Osteoblast (primary cell): Measurements from ENCODE around the gene DOCK1. TPM values are rescaled to one million over a fixed set of nuclear protein-coding genes. Genes with fewer than 3 reads are reported as not detected.

ENCODE experiments used
- DNase-seq: peaks from one replicate; pipeline ENCODE4 v3.0.0; 2011; ENCODE audit warnings: low spot score, mixed read lengths; ENCODE audit not compliant: insufficient read length; ENCODE audit errors: missing footprints
- H2AFZ ChIP-seq: 2 replicates; pipeline ENCODE4 v1.6.0; 2011; ENCODE audit warnings: mild to moderate bottlenecking, low read length
- H3K27ac ChIP-seq: 2 replicates; pipeline ENCODE4 v1.5.1; 2011; ENCODE audit warnings: mild to moderate bottlenecking, low read depth, low read length, moderate library complexity
- H3K27me3 ChIP-seq: 2 replicates; pipeline ENCODE4 v1.6.0; 2012; ENCODE audit warnings: mild to moderate bottlenecking, control low read depth, inconsistent platforms, low read length, moderate library complexity; ENCODE audit not compliant: insufficient read depth
- H3K36me3 ChIP-seq: 2 replicates; pipeline ENCODE4 v1.5.1; 2011; ENCODE audit warnings: mild to moderate bottlenecking, low read length, control low read depth, moderate library complexity; ENCODE audit not compliant: insufficient read depth
- H3K4me1 ChIP-seq: 2 replicates; pipeline ENCODE4 v1.5.1; 2011; ENCODE audit warnings: mild to moderate bottlenecking, low read length, control low read depth, moderate library complexity; ENCODE audit not compliant: insufficient read depth
- H3K4me2 ChIP-seq: 2 replicates; pipeline ENCODE4 v1.6.0; 2011; ENCODE audit warnings: mild to moderate bottlenecking, low read length; ENCODE audit not compliant: insufficient read depth
- H3K4me3 ChIP-seq: fragments of 200-600 bp; sonication (generic); 3 replicates; pipeline ENCODE4 v1.5.1; 2012; ENCODE audit warnings: mild to moderate bottlenecking, low read length, inconsistent platforms; ENCODE audit not compliant: insufficient read depth
- H3K79me2 ChIP-seq: 2 replicates; pipeline ENCODE4 v1.6.0; 2012; ENCODE audit warnings: mild to moderate bottlenecking, low read length, control low read depth, inconsistent platforms; ENCODE audit not compliant: insufficient read depth
- H3K9me3 ChIP-seq: 2 replicates; pipeline ENCODE4 v1.5.1; 2011; ENCODE audit warnings: low read depth, low read length, control low read depth
- H4K20me1 ChIP-seq: 2 replicates; pipeline ENCODE4 v1.6.0; 2012; ENCODE audit warnings: mild to moderate bottlenecking, low read length, control low read depth; ENCODE audit not compliant: insufficient read depth
- total RNA-seq: library from RNA; depleted of rRNA; stranded (reverse); fragments of >200 nt; gene quantifications from 2 replicates; pipeline ENCODE4 v1.2.3, GENCODE V29; 2012
- TF ChIP-seq, protein P1 (sequence below): IDR thresholded peaks from 2 replicates; pipeline ENCODE4 v1.5.1; 2011; ENCODE audit warnings: mild to moderate bottlenecking, low read depth, low read length, moderate library complexity; ENCODE audit errors: extremely low read depth

The DOCK1 gene
- total RNA-seq, 1 donor, result 80.3 TPM

DNA sequence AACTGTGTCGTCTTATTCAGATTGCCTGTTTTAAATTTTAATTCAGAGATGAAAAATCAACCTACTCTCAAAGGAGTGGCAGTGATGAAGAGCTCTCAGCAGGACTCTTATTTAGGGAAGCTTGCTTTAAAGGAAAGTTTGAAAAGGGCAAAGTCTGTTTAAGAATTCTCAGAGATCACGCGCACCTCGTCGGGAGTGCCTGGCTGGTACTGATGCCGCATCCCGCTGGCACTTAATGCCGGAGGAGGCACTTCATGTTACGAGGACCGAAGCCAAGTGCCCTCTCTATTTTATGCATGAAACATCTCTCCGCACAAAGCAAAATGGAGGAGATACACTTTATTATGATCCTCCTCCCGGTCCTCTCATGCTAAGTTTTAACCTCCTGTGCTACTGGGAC lies 362.2 kb downstream of the DOCK1 start:
- Histone ChIP-seq H3K4me3 (no peak overlapping the region), H3K9me3 (no peaks in the 10 kb centered on the region), H3K36me3 (peaks cover 3% of the 10 kb centered on the region), H2AFZ (no peak overlapping the region), H3K27ac (no peak overlapping the region), H4K20me1 (peaks cover 6% of the 10 kb centered on the region), H3K4me1 (no peaks in the 10 kb centered on the region), H3K27me3 (no peaks in the 10 kb centered on the region), H3K4me2 (no peak overlapping the region), H3K79me2 (no peaks in the 10 kb centered on the region)
- no peak for DNase-seq
- TF ChIP-seq, protein P1, sequence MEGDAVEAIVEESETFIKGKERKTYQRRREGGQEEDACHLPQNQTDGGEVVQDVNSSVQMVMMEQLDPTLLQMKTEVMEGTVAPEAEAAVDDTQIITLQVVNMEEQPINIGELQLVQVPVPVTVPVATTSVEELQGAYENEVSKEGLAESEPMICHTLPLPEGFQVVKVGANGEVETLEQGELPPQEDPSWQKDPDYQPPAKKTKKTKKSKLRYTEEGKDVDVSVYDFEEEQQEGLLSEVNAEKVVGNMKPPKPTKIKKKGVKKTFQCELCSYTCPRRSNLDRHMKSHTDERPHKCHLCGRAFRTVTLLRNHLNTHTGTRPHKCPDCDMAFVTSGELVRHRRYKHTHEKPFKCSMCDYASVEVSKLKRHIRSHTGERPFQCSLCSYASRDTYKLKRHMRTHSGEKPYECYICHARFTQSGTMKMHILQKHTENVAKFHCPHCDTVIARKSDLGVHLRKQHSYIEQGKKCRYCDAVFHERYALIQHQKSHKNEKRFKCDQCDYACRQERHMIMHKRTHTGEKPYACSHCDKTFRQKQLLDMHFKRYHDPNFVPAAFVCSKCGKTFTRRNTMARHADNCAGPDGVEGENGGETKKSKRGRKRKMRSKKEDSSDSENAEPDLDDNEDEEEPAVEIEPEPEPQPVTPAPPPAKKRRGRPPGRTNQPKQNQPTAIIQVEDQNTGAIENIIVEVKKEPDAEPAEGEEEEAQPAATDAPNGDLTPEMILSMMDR, result no peak

DNA sequence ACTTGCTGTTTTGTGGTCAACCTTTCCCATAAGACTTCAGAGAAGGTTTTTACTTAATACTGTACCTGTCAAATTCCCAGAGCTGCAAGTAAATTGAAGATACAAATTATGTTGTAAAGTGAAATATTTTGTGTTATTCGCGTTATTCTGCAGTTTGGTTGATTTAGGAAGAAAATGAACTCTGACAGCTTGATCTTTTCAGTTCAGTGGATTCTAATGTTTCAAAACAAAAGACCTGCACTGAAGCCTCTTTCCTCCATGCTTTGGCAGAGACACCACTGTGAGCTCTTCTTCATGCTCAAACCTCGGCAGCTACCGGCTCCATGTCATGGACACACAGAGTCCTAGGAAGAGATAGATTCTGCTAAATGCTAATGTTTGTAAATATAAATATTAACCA lies 366.8 kb downstream of the DOCK1 start:
- H3K4me3 ChIP-seq, result no peak overlapping the region
- H3K4me2 ChIP-seq, result no peak overlapping the region
- H3K4me1 ChIP-seq, result no peaks in the 10 kb centered on the region
- no peaks in the 10 kb centered on the region for H3K27me3 ChIP-seq
- TF ChIP-seq, protein P1, result no peak
- no peaks in the 10 kb centered on the region for H3K79me2 ChIP-seq
- DNase-seq, result no peak
- H3K27ac ChIP-seq, result no peak overlapping the region
- H3K9me3 ChIP-seq, result no peaks in the 10 kb centered on the region
- H3K36me3 ChIP-seq, result peaks cover 5% of the 10 kb centered on the region
- H2AFZ ChIP-seq, result no peak overlapping the region
- no peaks in the 10 kb centered on the region for H4K20me1 ChIP-seq

DNA sequence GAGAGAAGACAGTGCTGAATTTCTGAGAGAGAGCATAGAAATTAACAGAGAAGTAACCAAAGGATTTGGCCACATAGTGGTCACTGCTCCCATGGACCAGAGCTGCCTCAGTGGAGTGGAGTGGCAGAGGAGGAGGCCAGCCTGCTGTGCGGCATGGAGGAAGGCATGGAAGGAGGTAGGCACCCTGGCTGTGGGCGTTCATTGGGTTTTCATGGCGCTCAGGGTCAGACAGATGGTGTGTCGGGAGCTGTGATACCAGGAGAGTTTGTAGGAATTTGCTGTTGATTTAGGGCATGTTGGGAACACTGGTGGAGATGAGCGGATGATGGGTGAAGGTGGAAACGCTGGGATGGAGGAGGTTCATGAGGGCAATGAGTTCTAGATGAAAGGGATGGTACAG lies 370.0 kb downstream of the DOCK1 start:
- H3K27ac ChIP-seq, result no peak overlapping the region
- H4K20me1 ChIP-seq, result peaks cover 4% of the 10 kb centered on the region
- H3K36me3 ChIP-seq, result peaks cover 8% of the 10 kb centered on the region
- no peak for DNase-seq
- H3K4me2 ChIP-seq, result no peak overlapping the region
- no peaks in the 10 kb centered on the region for H3K9me3 ChIP-seq
- H3K79me2 ChIP-seq, result no peaks in the 10 kb centered on the region
- no peak overlapping the region for H3K4me3 ChIP-seq
- no peak overlapping the region for H2AFZ ChIP-seq
- H3K27me3 ChIP-seq, result no peaks in the 10 kb centered on the region
- TF ChIP-seq, protein P1, result no peak
- peaks cover 5% of the 10 kb centered on the region for H3K4me1 ChIP-seq

DNA sequence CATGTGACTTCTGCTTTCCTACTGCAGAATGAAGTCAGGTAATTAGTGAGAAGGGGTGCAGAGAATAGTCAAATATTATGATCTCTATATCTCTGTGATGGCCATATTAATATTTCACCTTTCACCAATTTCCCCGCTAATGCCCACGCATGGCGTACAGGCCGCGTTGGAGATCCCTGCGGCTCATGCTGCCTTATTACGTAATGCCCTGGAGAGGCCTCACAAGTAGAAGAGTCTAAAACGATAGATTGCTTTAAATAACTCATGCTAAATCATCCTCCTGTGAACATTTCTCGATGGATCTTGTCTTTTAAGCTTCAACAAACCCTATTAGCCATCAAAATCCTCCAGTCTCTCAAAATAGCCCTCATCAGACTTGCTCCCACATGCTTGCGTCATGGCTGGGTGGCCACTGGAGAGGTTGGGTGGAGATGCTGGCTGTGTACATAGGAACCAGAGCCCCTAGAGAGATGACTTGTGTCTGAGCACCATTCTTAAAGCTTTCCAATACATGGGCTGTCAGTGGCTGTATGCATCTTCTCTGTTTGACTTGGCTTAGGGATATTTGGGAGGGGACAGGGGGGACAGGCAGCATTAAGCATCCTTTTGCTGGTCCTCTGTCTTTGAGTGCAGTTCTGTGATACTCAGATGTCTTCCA lies 370.7 kb downstream of the DOCK1 start:
- Histone ChIP-seq H4K20me1 (peaks cover 4% of the 10 kb centered on the region), H3K4me3 (no peak overlapping the region), H3K36me3 (peaks cover 8% of the 10 kb centered on the region), H3K79me2 (no peaks in the 10 kb centered on the region), H3K27ac (no peak overlapping the region), H3K9me3 (no peaks in the 10 kb centered on the region), H2AFZ (no peak overlapping the region), H3K27me3 (no peaks in the 10 kb centered on the region), H3K4me2 (no peak overlapping the region), H3K4me1 (peaks cover 5% of the 10 kb centered on the region)
- TF ChIP-seq, protein P1, result no peak
- no peak for DNase-seq
